ENCODE measurements around the gene MSH3.
"Not testable (repeated sequence)": the region's sequence is repeated elsewhere in the genome, so short reads cannot be mapped to it uniquely, and the experiment has no call there.

The MSH3 gene

DNA sequence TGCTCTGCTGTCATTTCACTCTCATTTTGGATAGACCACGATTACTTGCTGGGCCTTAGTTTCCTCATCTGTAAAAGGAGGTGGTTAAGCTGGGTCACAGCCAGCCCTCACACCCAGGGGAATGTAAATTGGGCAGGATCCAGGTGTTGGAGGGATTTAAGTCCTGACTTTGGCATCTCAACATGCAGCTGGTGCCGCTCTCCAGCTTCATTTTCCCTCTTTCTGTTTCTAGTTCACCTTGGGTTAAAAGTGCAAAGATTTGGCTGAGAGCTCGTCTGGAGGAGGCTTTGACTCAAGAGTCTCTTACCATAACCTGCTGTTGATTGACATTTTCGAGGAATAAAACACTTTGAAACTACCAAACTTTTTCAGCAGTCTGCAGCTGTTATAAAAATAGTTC lies 144.6 kb downstream of the MSH3 start:
- DNase-seq = no peak

DNA sequence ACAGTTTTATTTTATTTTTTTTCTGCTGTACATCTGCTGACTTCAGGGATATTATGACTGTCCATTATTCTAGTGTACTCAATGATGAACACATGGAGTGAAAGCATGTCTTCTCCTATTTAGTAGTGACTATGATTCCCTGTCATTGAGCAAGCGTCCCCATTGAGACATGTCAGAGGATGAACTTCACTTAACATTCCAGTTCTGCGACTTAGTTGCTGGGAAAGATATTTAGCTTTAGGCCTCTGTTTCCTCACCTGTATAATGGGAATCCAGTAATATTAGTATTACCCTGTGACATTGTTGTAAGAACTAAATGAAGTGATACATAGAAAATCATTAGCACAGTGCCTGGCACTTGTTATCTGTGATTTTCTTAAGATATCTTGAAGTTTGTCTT lies 145.1 kb downstream of the MSH3 start:
- DNase-seq = no peak

DNA sequence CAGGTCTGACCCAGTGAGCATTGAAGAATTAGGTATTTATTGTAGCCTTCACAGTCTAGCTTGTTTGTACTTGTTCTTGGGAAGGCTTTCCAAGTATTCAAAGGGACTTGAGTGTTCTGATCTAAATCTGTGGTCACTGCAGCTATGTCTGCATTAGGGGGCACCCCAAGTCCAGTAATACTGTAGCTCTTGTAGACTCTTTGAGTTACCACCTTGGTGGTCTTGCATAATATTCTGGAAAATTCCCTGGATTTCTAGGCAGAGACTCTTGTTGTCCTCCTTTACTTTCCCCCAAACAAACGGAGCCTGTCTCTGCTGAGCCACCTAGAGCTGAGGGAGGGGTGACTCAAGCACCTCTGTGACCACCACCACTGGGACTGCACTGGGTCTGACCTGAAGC lies 149.9 kb downstream of the MSH3 start:
- no peak for DNase-seq

DNA sequence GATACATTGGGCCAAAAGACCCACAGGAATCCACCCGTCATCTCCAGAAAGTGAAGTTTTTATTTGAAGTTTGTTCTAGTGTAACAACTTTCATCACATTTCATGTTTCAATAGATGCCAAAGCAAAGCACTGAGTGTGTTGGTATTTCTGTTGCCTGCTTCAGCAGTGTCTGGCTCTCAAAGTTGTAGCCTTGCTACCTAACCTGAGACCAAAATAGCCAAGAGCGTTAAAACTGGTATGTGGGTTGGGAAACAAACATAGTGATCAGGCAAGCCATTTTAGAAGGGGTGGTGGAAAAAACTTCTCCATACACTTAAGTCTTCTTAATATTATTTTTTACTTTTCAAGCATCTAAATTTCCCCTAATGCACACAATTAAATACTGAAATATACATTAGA lies 150.6 kb downstream of the MSH3 start:
- DNase-seq = no peak

DNA sequence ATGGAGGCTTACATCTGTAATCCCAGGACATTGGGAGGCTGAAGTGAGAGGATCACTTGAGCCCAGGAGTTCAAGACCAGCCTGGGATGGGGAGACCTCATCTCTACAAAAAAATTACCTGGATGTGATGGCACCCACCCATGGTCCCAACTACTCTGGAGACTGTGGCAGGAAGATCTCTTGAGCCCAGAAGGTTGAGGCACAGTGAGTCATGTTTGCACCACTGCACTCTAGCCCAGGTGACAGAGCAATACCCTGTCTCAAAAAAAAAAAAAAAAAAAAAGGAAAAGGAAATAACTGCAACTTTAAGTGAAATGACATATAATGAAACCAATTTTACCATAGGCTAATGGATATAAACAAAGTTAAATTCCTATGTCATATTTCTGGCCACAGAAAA lies 152.5 kb downstream of the MSH3 start:
- DNase-seq = no peak

DNA sequence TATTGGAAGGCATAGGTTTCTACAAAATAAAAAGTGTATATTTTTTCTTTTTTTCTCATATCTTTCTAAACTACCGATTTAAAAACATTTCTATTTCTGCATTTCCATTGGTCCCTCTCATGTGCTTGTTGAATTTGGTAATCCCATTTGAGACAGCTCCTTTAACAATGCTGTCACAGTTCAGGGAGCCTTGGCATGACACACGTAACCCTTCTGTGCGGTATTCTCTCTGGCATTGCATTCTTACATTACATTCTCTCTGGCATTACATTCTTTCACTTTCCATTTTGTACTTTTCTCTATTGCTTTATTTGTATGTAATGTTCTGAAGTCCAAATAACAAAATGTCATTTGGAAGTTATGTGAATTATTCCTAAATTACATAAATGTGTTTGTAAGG lies 155.0 kb downstream of the MSH3 start:
- DNase-seq = no peak

DNA sequence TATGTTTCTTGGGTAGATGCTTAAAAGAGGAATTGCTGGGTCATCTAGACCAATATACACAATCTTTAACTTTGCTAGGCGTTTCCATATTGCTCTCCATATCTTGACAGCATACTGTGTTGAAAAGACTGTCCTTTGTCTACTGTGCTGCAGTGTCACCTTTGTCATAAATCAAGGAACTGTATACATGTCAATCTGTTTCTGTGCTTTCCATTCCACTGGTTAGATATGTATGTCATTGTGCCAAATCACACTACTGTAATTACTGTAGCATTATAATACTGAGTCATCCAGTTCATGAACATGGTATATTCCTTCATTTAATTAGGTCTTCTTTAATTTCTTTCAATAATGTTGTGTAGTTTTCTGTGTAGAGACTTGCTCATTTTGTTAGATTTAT lies 156.0 kb downstream of the MSH3 start:
- no peak for DNase-seq

DNA sequence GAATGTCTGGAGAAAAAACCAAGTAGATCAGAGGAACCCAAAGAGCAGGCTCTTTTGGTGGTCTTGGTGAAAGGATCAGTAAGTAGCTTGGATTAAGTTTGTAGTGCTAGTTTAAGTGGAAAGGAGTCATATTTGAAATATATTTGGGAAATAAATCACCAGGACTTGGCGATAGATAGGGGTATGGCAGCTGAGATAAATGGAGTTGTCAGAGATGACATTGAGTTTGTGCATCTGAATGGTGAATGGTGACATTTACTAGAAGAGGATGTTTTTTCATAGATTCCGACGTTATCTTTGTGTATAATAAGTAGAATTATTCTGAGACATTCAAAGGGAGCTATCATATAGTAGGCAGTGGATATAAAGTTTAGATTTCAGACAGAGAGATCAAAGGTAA lies 162.1 kb downstream of the MSH3 start:
- DNase-seq = no peak

DNA sequence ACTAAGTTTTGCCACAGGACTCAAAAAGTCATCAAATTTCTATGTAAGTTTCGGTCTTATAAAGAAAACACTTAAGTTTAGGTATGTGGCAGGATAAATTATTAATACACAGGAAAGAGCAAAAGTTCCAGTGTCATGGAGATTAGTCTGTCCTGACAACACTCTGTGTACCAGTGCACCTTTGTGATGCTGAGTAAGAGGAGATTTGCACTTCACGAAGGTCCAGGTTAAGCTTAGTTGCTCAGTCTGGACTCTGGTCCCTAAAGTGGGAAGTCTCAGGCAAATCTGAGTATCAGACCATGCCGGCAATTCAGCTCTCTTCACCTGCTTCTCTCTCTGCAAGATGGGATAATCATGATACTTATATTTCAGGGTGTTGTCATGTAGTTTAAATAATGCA lies 166.2 kb downstream of the MSH3 start:
- DNase-seq = no peak

DNA sequence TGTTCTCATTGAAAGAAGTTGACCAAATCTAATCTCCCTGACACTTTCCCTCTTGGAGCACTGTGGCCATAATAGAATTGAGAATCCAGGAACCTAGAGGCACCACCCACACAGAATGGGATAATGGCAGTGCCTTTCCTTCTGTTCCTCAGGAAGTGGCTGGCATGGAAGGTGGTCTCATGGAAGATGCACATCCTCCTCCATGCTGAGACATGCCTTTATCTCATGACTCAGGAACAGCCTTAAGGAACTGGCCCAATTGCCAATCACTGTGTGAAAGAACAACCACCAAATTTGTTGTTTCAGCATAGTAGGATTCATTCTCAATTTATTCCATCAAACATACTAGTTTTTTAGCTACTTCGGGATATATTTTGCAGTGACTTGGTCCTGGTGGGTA lies 168.2 kb downstream of the MSH3 start:
- no peak for DNase-seq

DNA sequence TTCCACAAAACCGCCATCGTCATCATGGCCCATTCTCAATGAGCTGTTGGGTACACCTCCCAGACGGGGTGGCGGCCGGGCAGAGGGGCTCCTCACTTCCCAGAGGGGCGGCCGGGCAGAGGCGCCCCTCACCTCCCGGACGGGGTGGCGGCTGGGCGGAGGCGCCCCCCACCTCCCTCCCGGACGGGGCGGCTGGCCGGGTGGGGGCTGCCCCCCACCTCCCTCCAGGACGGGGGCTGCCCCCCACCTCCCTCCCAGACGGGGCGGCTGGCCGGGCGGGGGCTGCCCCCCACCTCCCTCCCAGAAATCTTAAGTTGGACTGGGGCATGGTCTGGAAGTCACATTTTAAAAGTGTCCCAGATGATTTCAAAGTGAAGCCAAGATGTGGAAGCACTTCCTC lies 169.7 kb downstream of the MSH3 start:
- not testable (repeated sequence) for DNase-seq

DNA sequence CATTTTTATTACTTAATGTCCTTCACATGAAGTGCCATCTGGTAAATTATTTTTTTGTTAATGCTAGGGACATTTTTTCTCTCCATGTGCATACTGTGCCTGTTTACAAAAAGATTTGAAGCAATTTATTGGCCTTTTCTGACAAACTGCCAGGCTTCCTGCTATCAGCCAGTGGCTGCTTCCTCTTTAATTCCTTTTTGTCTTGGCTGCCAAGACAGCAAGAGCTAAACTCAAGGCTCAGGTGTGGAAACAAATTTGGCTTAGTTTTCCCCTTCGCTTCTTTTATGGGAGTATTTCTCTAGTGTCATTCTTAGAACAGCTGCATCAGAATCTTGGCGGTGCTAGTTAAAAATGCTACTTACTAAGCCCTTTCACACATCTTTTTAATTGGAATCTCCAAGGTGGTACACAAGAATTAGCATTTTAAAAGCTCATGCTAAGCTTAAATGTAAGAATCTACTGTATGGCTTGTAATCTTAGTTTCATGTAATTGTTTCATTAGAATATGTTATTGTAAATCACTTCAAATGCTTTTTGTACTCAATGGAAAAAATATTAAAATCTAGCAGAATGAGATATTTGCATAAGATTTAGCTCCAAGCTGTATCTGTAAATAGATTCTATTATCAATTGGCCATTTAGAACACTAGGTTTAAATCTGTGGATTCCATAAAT lies 171.5 kb downstream of the MSH3 start:
- DNase-seq = peak; percentile 12

DNA sequence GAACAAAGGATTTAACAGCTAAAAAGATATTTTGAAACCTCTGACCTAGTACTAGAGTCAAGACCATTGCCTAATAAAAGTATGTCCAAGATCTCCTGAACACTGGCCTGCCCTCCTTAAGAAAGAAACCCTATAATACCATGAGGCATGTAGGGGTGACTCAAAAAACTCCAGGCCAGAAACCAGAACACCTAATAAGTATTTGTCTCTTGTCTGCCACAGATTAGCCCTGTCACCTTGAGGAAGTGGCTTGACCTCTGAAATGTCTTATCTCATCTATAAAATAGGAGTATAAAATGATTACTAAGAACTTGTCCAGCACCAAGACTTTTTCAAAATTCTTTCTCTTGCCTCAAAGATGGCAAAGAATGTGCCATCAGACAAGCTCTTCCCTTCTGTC lies 180.3 kb downstream of the MSH3 start:
- no peak for DNase-seq

DNA sequence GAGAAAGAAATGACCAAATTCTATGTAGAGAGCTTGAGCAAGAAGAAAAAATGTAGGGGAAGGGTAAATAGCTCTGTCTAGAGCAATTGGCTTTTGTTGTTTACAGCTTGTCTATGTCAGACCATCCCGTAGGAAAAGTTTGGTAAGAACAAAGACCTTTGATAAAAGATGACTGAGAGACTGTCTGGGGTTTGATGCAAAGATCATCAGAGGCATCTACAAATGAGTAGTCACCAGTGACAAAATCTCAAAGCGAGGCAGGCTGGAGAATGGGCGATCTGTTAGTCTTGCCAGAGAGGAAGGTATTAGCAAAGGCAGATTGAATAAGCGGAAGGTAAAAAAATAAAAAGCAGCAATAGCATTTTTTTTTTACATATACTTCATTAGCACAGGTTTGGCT lies 180.7 kb downstream of the MSH3 start:
- DNase-seq = no peak

DNA sequence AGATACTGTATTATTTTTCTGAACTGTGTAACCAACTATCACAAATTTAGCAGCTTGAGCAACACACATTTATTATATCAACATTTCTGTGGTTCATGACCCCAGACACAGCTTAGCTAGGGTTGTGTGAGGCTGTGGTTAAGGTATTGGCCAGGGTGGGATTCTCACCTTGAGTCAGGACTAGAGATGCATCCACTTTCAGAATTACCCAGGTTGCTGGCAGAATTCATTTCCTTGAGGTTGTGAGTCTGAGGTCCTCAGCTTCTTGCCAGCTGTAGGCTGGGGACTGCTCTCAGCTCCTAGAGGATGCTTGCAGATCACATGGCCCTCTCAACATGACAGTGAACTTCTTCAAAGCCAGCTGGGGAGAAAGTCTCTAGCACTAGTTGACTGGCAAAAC lies 183.2 kb downstream of the MSH3 start:
- DNase-seq = no peak

DNA sequence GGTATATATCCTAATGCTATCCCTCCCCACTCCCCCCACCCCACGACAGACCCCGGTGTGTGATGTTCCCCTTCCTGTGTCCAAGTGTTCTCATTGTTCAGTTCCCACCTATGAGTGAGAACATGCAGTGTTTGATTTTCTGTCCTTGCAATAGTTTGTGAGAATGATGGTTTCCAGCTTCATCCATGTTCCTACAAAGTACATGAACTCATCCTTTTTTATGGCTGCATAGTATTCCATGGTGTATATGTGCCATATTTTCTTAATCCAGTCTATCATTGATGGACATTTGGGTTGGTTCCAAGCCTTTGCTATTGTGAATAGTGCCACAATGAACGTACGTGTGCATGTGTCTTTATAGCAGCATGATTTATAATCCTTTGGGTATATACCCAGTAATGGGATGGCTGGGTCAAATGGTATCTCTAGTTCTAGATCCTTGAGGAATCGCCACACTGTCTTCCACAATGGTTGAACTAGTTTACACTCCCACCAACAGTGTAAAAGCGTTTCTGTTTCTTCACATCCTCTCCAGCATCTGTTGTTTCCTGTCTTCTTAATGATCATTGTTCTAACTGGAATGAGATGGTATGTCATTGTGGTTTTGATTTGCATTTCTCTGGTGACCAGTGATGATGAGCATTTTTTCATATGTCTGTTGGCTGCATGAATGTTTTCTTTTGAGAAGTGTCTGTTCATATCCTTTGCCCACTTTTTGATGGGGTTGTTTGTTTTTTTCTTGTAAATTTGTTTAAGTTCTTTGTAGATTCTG lies 186.8 kb downstream of the MSH3 start:
- DNase-seq = not testable (repeated sequence)

DNA sequence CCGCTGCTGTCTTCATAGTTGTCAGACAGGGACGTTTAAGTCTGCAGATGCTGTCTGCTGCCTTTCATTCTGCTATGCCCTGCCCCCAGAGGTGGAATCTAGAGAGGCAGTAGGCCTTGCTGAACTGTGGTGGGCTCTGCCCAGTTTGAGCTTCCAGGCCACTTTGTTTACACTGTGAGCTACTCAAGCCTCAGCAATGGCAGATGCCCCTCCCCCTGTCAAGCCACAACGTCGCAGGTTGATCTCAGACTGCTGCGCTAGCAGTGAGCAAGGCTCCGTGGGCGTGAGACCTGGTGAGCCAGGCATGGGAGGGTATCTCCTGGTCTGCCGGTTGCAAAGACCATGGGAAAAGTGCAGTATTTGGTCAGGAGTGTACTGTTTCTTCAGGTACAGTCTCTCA lies 192.0 kb downstream of the MSH3 start:
- not testable (repeated sequence) for DNase-seq

DNA sequence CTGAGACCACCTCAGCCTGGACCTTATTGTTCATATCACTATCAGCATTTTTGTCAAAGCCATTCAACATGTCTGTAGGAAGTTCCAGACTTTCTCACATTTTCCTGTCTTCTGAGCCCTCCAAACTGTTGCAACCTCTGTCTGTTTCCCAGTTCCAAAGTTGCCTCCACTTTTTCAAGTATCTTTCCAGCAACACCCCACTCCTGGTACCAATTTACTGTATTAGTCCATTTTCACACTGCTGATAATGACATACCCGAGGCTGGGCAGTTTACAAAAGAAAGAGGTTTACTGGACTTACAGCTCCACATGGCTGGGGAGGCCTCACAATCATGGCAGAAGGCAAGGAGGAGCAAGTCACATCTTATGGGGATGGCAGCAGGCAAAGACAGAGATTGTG lies 195.7 kb downstream of the MSH3 start:
- DNase-seq = not testable (repeated sequence)

DNA sequence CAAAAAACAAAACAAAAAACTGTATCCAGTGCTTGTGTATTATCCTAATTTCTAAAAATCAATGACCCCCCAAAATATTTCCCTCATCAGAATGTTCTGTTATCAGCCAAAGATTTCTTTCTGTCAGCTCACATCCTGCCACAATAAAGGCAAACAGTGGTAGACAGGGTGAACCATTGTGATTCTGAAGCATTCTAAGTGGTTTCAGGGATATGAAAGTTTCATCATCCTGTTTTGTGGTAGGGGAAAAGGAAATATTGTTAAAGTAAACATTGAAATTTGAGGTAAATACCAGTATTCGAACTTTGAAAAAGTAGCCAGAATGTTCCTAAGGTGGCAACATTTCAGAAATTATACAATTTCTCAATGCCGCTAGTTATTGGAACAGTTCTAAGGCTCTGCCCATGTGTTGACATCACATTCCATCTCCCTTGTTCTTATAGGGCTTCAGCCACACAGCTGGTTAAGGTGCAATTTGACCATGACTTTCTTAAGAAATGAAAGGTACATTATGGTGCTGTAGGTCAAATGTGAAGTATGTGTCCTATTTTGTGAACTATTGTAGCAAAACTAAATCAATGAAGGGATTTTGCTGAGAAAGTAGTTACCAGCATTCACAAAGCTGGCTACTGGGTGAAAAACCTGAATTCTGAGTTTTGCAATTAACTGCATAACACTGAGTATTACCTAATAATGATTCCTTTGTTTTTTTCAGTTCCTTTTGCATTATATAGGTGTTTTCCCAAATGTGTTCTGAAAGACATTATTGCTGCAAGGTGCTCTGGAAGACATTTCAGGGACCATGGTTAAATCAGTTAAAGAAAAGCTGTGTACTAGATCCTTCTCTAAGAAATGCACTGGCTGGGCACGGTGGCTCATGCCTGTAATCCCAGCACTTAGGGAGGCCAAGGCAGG lies 198.1 kb downstream of the MSH3 start:
- no peak for DNase-seq

DNA sequence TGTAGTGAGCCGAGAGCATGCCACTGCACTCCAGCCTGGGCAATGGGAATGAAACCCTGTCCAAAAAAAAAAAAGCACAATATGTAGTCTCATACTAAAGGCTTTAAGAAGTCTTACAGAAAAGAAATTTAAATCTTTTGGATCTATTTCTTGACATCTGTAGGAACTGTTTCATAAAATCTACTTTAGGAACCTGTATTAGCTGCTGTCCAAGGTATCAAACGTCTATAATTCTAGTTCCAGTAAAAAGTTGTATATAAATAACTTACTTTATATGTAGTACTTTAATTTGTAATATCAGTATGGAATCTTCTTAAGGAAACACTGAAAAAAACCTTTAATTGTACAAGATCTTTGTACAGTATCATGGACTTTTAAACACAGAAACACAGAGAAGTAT lies 199.0 kb downstream of the MSH3 start:
- no peak for DNase-seq

DNA sequence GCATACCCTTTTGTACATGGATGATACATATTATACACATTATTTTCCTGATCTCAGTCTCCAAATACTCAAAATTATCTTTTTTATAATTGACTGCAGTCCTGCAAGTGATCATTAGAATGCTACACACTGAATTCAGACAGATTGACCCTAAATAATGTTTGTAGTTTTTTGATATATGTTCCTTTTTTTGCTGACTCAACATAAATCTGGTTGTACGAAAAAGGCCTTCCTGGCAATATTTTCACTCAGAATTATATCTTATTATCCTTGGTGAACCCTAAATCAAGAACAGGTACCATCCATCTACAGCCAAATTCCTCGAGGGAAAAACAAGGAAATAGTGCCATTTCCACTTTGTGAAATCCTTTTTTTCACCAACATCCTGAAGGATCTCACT lies 200.1 kb downstream of the MSH3 start:
- DNase-seq = no peak

DNA sequence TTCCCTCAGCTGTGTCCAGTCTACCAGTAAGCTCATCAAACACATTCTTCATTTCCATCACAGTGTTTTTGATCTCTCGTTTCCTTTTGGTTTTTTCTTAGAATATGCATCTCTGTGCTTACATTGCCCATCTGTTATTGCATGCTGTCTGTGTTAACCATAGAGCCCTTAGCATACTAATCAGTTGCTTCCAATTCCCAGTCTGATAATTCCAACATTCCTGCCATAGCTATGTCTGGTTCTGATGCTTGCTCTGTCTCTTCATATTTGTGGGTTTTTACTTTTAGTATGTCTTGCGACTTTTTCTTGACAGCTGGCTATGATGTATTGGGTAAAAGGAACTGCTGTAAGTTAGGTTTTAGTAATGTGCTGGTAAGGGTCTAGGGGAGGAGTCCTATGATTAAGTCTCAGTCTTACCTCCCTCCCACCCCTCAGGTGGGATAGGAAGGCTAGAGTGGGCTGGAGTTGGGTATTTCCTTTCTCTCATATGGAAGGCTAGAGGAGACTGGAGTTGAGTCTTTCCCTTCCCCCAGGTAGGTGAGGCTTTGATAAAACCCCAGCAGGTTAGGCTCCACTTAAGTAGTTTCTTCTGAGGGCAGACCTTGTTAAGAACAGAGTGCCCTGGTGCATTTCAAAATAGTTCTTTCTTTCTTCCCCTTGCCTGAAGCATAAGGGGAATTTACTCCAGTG lies 206.6 kb downstream of the MSH3 start:
- DNase-seq = no peak

DNA sequence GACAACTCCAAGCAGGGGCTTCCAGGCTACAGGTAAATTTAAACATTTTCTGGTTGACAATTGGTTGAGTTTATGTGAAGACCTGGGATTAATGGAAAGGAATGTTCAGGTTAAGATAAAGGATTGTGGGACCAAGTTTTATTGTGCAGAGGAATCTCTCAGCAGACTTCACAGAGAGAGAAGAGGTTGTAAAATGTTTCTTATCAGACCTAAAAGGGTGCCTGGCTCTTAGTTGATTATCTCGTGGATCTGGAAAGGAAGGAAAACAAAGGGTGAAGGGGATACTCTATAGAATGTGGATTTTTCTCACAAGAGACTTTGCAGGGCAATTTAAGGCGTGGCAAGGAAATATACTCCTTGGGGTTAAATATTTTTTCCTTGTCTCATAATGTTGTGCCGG lies 209.3 kb downstream of the MSH3 start:
- no peak for DNase-seq

Measured in GF-D8 (cell line).